Measurements from ENCODE around the gene CUL1. TPM values are rescaled to one million over a fixed set of nuclear protein-coding genes. Genes with fewer than 3 reads are reported as not detected.

CUL1 gene
- total RNA-seq, 4 donors from 2014 or later = 24.5 to 56.6 (median 45.9) TPM

GRCh38 chr7:148732862-148733261, 34.2 kb downstream of the CUL1 start:
- WGBS, 2 donors = 82 to 88% methylated on average over 3 of the region's 3 CpGs

DNA sequence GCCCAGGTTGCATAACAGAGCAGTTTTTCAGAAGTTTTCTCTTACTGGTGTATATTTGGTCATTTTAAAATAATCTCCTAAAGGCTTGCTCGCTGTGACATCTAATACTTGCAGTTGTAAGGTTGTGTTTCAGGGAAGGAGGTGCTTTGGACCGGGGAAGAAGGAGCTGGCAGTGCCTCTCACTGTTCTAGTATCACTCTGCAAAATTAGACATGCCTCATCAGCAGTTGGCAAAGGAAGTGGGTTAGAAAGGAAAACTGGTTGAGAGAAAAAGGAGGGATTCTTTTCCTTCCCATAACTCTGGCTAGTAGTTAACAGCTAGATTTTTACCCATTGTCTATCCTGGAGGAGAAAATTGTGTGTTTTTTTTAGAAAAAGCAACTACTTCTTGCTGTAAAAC, 34.8 kb downstream of the CUL1 start:
- H3K4me1 ChIP-seq = peaks cover 0 to 23% (median 0%) of the 10 kb centered on the region in 3 donors
- DNase-seq = no peak
- TF ChIP-seq CTCF (IDR thresholded peaks at IDR 0.05) (no peak), POLR2A (IDR thresholded peaks at IDR 0.05) (no peak)
- no peaks in the 10 kb centered on the region for H3K9me3 ChIP-seq
- no peak overlapping the region for H3K4me3 ChIP-seq
- no peaks in the 10 kb centered on the region for H3K27me3 ChIP-seq
- no peak overlapping the region for H3K27ac ChIP-seq
- H3K36me3 ChIP-seq = peaks cover 0 to 80% (median 3%) of the 10 kb centered on the region in 3 donors
- intact Hi-C loops (cut with DNase I) = no loop called here
- 58 to 69% methylated on average over 2 of the region's 2 CpGs for WGBS, 2 donors

More at GRCh38 chr7:148732862-148733261, 34.2 kb downstream of the CUL1 start:
- no peak for DNase-seq
- peaks cover 0 to 29% (median 0%) of the 10 kb centered on the region in 3 donors for H3K4me1 ChIP-seq
- H3K9me3 ChIP-seq = no peaks in the 10 kb centered on the region
- TF ChIP-seq POLR2A (IDR thresholded peaks at IDR 0.05) = no peak
- no peak for TF ChIP-seq CTCF (IDR thresholded peaks at IDR 0.05)
- no peak overlapping the region for H3K4me3 ChIP-seq
- H3K36me3 ChIP-seq = peaks cover 0 to 73% (median 3%) of the 10 kb centered on the region in 3 donors
- no peak overlapping the region for H3K27ac ChIP-seq
- no peaks in the 10 kb centered on the region for H3K27me3 ChIP-seq
- intact Hi-C loops (cut with DNase I) = no loop called here

- Histone ChIP-seq H3K9me3 (no peaks in the 10 kb centered on the region), H3K36me3 (peaks cover 0 to 91% (median 5%) of the 10 kb centered on the region in 3 donors), H3K27me3 (no peaks in the 10 kb centered on the region), H3K4me3 (no peak overlapping the region), H3K27ac (no peak overlapping the region), H3K4me1 (peaks cover 0 to 14% (median 0%) of the 10 kb centered on the region in 3 donors)
- 80 to 82% methylated on average over 9 of the region's 11 CpGs for WGBS, 2 donors
- no peak for DNase-seq
- no peak for TF ChIP-seq POLR2A (IDR thresholded peaks at IDR 0.05)
- no peak for TF ChIP-seq CTCF (IDR thresholded peaks at IDR 0.05)
- intact Hi-C loops (cut with DNase I) = no loop called here
Observed at GRCh38 chr7:148735141-148735540, 36.4 kb downstream of the CUL1 start.

- no peak for DNase-seq
- Histone ChIP-seq H3K4me1 (peaks cover 0 to 14% (median 0%) of the 10 kb centered on the region in 3 donors), H3K9me3 (no peaks in the 10 kb centered on the region), H3K27me3 (no peaks in the 10 kb centered on the region), H3K36me3 (peaks cover 0 to 91% (median 12%) of the 10 kb centered on the region in 3 donors), H3K4me3 (no peak overlapping the region), H3K27ac (no peak overlapping the region)
- intact Hi-C loops (cut with DNase I) = no loop called here
- WGBS, 2 donors = 93 to 97% methylated on average over 3 of the region's 3 CpGs
- TF ChIP-seq POLR2A (IDR thresholded peaks at IDR 0.05) (no peak), CTCF (IDR thresholded peaks at IDR 0.05) (no peak)
Observed at GRCh38 chr7:148735967-148736366, 37.3 kb downstream of the CUL1 start.

DNA sequence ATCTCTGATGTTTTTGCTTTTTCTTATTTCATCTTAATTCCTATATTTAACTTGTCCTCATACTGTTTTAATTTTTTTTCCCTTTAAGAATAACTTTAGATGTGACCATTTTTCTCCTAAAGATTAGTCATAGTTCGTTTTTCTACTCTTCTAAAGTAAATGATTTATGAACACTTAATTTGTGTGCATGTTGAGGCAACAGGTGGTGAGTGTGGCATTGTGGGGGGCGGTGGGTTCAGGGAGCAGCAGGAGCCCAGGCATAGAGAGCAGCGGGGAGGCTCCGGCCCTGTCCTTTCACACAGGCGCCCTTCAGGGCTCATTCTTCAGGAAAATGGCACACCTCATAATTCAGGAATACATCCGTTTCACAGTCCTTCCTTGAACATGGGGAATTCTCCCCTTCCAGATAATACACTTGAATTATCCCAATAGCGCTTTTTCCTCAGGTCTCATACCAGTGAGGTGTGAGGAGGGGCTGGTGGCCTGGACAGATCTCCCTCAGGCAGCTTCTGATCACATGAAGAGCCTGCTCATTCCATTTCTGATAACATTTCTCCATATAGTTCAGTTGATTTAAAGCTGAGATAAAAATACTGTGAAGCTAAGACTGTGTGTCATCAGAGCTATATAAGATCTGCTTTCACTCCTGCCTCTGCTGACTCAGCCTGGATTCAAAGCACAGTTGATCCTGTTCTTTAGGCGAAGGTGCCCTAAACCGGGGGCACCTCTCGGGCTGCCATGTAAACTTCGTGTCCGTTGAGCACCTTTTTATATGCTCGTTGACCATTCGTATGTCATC, 40.2 kb downstream of the CUL1 start:
- 82 to 84% methylated on average over 11 to 14 of the region's 14 CpGs for WGBS, 2 donors
- Histone ChIP-seq H3K36me3 (peaks cover 0 to 92% (median 8%) of the 10 kb centered on the region in 3 donors), H3K27me3 (no peaks in the 10 kb centered on the region), H3K4me3 (no peak overlapping the region), H3K9me3 (no peaks in the 10 kb centered on the region), H3K4me1 (peaks cover 0 to 5% (median 0%) of the 10 kb centered on the region in 3 donors), H3K27ac (no peak overlapping the region)
- intact Hi-C loops (cut with DNase I) = no loop called here
- no peak for DNase-seq
- no peak for TF ChIP-seq CTCF (IDR thresholded peaks at IDR 0.05)
- no peak for TF ChIP-seq POLR2A (IDR thresholded peaks at IDR 0.05)
